HG03565 (cell line): ENCODE data around the gene SERINC5.
A peak's percentile ranks its signal among the peaks of the same experiment; 100 is the strongest.
"Not testable (repeated sequence)": the region's sequence is repeated elsewhere in the genome, so short reads cannot be mapped to it uniquely, and the experiment has no call there.

Source experiments
- ATAC-seq: cut with Tn5 transposase; IDR thresholded peaks from one replicate; pipeline ENCODE4 v1.9.1; 2021; ENCODE audit warnings: mild to moderate bottlenecking, moderate library complexity; ENCODE audit not compliant: unreplicated experiment

SERINC5 gene

DNA sequence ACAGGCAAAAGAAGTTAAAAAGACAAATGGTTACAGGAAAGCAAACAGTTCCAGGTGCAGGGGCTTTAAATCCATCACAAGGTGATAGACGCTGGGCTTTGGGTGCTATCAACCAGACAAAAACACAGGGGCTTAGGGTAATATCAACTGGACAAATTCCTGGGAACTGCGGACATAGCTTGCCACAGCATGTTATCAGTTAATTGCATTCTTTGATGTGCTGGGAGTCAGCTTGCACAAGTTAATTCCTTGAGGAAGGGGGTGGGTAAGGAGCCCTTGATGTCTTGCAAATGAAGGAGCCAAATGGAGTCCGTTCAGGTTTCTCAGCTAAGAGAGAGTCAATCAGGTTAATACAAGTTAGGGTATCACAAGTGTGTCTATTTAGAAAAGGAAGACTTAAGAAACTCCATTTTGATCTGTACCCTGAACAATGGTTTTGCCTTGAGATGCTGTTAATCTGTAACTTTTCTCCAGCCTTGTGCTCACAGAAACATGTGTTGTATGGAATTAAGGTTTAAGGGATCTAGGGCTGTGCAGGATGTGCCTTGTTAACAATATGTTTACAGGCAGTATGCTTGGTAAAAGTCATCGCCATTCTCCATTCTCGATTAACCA, 144.4 kb downstream of the SERINC5 start:
- not testable (repeated sequence) for ATAC-seq

DNA sequence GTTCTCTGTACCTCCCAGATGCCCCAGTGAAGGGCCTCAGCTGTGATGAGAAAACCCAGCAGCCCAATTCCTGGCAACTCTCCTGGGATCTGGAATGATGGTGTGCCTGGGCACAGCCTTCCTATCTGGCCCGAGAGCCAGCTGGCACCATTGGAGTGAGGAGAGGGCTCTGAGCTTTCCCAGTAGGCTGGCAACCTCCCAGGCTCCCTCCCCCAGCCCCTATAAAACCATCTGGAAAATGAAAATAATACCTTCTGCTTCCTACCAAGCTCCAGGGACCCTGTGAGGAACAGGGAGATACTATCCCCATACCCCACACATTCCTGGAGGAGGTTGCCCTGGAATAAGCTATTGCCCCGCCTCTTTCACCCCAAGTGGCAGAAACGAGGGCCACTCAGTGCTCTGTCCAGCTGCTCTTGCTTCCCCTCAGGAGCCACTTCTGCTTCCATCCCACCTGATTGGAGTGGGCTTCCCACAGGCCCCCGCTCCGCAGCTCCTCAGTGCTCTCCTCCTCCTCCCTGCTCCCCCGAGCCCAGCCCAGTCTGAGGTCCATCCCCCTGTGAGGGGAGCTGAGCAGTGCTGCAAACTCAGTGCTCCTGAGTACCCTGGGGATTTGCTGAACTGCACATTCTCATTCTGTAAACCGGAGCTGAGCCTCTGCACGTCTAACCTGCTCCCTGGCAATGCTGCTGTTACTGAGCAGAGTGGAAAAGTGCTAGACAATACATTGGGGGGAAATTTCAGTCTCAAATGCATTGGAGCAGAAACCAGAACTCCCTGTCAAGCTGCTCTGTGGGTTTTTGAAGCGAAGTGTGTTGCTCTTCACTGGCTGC, 146.0 kb downstream of the SERINC5 start:
- no peak for ATAC-seq

DNA sequence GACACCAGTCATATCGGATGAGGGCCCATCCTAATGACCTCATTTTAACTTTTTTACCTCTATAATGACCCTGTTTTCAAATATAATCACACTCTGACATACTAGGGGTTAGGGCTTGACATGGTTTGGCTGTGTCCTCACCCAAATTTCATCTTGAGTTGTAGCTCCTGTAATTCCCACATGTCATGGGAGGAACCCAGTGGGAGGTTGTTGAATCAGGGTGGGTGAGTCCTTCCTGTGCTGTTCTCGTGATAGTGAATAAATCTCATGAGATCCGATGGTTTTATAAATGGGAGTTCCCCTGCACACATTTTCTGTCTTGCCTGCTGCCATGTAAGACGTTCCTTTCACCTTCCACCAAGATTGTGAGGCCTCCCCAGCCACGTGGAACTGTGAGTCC, 148.9 kb downstream of the SERINC5 start:
- ATAC-seq: no peak

DNA sequence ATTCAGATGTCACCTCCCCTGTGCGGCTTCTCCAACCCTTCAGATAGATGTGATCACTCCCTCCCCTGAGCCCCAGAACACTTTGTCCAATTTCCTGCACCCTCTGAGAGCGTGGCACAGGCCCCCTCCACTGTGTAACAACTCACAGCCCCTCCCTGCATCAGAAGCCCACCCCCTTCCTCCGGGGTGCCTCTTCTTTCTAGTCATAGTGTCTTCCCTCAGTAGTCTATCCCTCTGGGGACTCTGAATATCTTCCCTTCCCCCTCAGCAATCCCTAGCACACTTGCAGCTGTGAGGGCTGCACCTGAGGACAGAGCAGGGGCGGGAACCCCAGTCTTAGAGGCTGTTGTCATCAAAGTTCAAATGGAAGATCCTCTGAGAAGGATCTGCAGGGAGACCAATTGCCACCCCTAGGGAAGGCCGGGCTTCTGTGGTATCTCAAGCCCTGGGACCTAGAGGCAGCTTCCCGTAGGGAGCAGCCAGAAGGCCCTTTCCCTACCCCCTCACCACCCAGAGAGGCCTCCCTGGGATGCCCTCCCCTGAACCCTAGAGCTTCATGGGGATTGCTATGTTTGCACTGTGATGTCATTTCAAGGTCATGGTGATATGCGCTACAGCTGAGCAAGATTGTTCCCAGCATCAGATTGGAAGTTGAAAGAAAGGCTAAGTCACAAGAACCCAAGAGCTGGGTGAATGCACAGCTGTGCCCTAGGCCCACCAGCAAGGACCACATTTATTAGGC, 150.0 kb downstream of the SERINC5 start:
- no peak for ATAC-seq

DNA sequence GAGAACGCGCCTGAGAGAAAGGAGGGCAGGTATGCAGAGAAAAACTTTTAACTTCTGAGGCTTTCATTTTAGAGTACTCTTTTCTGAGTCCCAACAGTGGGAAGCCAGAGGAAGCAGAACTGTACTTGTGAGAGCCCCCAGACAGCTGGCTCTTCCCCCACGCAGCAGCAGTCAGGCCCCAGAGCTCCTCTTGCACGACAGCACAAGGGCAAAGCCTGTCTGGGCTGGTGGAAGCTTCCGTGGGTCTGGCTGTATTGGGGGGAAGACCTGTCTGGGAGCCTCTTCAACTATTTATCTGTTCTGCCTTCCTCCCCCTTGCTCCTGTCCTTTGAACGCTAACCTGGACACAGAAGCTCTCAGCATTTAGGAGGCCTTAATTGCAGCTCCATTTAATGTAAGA, 152.5 kb downstream of the SERINC5 start:
- no peak for ATAC-seq

DNA sequence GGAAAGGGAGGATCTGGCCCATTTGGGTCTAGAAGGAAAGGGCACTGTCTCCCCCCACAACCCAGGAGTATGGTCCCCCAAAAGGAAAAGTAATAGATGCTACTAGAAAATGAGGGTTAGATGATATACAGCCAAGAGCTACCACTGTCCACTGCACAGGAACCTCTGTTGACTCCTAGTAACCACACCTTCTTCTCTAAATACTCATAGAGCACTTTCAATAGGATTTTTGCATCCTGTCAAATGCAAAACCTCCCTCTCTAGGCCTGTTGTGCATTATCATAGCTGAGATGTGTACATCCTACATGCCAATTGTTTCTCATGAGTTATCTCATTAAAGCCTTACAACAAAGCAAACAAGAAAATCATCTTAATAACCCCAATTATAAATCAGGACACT, 153.9 kb downstream of the SERINC5 start:
- no peak for ATAC-seq

DNA sequence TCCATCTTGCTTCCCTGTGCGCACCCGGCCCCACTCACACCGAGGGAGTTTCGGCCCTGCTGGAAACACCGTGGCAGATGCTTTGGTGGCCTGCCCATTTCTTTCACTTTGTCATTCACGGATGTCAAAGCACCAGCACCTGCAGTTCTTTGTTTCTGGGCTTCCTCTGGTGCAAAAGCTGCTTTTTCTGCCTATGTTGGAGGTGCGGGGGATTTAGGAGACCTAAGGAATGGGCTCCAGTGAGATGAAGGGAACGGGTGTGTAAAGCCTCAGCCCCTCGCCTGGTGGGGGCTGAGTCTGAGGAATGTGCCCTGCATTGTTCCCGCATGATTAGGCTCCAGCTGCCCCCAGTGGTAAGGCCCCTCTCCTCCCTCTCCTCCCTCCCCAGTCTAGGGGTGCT, 158.4 kb downstream of the SERINC5 start:
- no peak for ATAC-seq

DNA sequence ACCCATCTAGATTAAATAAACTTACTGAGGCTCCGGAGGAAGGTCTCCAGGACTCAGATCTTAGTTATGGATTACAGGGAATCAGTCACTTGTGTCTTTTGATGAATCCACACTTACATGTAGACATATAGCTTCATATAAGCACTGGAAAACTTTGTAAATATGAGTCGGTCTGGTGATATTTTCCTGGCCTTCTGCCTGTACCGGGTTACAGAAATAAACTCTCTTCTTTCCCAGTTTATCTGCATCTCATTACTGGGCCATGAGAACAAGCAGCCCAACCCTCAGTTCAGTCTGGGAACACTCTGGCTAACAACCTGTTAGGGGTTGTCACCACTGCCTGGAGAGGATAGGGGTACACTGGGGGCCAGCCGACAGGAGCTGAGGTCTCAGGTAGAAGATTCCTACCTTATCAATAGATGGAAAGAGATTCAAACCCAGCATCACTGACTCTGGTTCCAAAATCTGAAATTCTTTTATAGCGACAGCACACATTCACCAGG, 161.6 kb downstream of the SERINC5 start:
- no peak for ATAC-seq

DNA sequence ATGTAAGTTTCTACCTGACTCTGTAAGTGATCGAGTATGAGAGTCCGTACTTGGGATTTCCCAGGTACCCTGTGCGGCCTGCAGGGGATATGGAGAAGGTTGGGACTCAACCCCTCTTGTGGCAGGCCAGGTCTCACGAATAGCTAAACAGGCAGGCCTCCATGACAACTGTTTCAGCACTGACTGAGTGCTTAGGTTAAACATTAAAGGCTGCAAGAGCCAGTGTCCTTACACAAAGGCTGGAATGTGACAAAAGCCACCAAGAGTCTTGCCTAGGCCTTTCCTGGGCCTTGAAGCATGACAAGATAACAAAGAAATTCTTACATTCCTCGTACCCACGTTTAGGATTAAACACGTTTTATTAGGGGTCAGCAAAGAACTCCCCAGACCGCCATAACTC, 162.1 kb downstream of the SERINC5 start:
- ATAC-seq: no peak

DNA sequence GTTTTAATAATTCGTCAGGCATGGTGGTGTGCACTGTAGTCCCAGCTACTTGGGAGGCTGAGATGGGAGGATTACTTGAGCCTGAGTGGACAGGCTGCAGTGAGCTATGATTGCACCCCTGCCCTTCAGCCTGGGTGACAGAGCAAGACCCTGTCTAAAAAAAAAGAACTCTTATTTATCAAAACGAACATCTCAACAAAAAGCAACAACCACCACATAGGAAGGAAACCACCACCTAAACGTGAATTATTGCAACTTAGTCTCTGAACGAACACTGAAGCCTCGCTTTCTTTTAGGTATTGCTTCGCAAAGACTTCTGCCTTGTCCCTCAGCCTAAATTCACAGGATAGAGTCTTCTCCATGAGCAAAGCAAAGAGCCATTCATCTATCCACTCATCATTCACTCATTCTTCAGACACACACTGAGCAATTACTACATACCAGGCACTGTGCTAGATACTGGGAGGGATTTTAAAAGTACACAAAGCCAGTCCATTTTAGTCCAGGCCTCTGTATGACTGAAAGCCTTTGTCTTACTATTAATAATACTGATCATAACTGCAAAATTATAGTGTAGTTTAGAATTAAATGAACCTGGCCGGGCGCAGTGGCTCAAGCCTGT, 163.3 kb downstream of the SERINC5 start:
- ATAC-seq: no peak

DNA sequence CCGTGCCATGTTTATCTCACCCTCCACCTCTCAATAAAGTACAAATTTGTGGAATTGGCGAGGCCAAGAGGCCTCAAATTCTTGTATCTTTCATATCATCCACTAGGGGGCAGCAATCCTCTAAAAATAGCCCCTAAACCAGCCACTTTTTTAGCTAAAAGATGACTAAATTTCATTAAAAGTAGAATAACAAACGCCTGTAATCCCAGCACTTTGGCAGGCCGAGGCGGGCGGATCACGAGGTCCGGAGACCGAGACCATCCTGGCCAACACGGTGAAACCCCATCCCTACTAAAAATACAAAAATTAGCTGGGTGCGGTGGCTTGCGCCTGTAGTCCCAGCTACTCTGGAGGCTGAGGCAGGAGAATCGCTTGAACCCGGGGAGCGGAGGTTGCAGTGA, 164.1 kb downstream of the SERINC5 start:
- not testable (repeated sequence) for ATAC-seq

DNA sequence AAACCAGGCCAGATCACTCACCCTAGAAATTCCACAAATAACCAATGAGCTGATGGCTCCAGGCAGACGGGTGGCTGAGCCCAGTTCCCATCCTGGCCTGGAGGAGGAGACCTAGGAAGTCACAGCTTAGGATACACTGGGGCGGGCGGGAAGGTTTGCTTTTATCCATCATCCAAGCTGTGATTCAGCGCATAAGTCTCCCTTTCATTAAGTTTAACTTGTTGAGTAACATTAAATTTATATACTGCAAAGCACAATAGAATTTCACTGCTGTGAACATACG, 165.0 kb downstream of the SERINC5 start:
- no peak for ATAC-seq

DNA sequence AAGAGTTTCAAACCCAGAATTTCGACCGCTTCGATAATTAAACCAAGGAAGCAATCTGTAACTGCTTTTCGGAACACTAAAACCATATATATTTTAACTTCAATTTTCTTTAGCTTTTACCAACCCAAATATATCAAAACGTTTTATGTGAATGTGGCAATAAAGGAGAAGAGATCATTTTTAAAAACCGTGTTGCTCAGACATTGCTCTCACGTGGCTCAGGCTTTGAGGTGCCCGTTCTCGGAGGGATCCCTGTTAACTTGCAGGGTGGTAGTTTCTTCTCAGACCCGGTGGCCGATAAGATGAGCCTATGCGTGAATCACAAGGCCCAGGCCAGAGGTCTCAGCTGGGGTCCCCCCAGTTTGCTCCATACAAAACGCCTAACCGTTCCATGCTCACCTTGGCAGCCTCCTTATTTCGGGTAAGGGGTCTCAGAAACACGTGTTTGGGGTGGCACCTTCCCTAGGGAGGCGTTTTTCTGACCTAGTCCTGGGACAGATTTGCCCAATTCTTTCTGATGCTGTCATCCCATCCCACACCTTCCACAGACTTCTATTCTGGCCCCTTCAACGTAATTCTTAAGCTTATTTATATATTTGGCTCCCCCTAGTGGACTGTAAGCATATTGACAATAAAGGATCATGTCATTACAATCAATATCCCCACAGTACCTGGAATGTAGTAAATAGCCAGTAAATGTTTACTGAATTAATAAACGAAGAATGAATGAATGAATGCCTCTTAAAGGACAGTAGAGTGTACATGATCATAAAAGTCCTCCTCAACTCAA, 172.6 kb downstream of the SERINC5 start:
- ATAC-seq: peak; percentile 70

DNA sequence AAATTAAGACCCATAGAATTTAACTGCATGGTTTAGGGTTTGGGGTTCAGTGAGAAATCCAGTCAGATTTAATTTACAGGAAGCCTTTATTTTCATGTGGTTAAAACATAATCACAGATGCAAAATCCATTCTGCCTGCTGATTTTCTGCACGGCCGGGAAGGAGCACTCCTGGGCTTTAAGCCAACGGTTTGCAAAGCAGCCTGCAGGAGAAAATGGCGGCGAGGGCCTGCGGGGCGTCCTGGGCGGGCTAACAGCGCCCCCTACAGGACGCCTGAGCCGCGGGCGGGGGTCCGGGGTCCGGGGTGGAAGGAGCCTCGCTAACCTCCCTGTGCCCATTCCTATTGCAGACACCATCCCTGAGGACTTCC, 173.1 kb downstream of the SERINC5 start:
- ATAC-seq: peak; percentile 30

DNA sequence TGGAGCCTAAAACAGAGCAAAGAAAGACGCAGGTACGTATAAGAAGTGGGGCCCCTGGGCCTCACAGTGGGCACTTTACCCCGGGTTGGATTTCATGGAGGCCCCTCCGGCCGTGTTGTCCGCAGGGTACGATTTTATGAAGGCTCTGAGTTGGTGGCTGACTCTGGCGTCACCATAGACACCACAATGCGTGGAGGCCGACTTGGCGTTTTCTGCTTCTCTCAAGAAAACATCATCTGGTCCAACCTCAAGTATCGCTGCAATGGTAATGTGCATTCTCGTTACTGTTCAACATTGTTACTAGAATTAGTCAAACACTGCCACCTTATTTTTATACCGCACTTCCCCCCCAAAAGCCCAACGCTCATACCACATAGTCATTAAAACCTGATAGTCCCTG, 173.6 kb downstream of the SERINC5 start:
- no peak for ATAC-seq

DNA sequence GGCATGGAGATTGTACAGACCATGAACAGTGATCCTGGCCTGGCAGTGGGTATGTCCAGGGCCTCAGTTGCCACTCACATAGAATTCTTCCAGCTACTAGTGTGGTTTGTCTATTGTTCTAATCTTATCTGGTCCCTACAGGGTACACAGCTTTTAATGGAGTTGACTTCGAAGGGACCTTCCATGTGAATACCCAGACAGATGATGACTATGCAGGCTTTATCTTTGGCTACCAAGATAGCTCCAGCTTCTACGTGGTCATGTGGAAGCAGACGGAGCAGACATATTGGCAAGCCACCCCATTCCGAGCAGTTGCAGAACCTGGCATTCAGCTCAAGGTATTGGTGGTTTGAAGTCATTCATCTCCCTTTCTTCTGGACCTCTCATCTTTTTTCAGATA, 176.9 kb downstream of the SERINC5 start:
- ATAC-seq: no peak

DNA sequence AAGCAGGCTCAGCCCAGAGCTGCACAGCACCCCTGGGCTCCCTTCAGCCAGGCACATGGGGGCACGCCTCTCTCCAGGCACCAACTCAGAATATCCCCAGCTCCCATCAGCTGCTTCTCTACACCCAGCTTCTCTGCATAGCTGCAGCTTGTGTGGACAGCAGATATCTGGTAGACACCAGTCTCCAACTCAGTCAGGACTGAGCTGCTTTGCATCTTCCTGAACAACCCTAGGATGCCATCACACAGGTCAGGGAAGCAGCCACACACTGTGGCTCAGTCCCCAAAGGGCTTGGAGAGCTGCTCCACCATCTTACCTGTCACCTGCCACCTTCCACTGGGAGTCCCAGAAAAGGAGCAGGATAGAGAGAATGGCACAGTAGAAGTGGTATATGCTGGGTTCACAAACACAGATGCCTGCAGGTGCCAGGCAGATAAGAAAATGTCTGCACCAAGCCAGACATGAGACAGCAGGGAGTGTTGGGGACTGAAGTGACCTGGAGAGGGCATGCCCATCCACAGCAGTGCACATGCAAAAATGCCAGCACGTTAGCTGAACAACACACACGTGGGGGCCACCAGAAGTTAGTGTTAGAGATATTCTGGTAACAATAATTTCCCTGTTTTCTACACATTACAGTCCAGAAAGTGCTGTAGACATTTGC, 178.7 kb downstream of the SERINC5 start:
- ATAC-seq: no peak

DNA sequence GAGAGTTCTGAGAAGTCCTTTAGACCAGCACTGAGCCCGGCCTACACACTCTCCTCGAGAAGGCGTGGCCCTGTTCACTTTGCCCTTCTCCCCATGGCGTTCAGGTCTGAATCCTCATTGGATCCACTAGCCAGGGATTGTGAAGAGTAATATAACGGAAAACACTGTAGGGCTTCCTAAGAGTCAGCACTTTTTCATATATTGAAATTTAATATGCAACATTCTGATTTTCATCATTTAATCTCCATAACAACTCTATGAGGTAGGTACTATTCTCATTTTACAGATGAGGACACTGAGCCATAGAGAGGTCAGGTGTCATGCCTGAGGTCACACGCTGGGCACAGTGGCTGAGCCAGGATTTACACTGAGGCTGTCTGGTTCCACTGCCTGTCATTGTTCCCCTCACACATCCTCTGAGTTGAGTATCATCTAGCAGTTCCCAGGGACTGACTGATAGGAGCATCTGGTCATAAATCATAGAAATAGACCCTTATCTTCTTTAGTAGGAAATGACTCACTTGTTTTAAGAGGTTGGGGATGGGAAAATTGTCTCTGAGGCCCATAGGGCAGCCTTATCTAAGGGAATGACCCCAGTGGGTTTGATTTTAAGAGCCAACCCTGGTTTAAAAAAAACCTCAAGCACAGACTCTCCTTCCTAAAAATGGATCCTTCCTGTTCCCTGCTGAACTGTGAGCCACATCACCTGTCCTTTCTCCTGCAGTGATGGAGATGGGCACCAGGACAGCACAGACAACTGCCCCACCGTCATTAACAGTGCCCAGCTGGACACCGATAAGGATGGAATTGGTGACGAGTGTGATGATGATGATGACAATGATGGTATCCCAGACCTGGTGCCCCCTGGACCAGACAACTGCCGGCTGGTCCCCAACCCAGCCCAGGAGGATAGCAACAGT, 179.5 kb downstream of the SERINC5 start:
- ATAC-seq: no peak
